Progenitor cell of endocrine pancreas (in vitro differentiated cells): ENCODE data around the gene STMN3. TPM values are rescaled to one million over a fixed set of nuclear protein-coding genes. Genes with fewer than 3 reads are reported as not detected.
"Not testable (repeated sequence)": the region's sequence is repeated elsewhere in the genome, so short reads cannot be mapped to it uniquely, and the experiment has no call there.

Source experiments
- DNase-seq: peaks from one replicate; pipeline ENCODE4 v3.0.0; 2021; ENCODE audit warnings: low spot score; ENCODE audit not compliant: unreplicated experiment
- H3K27ac Mint-ChIP-seq: 2 replicates; pipeline ENCODE4 v1.8.0; 2021; ENCODE audit warnings: mild to moderate bottlenecking, moderate library complexity, mixed read lengths
- H3K27me3 Mint-ChIP-seq: 2 replicates; pipeline ENCODE4 v1.8.0; 2021; ENCODE audit warnings: mixed read lengths
- H3K36me3 Mint-ChIP-seq: 2 replicates; pipeline ENCODE4 v1.8.0; 2022; ENCODE audit warnings: mixed read lengths; ENCODE audit not compliant: insufficient read depth
- H3K4me1 Mint-ChIP-seq: 2 replicates; pipeline ENCODE4 v1.8.0; 2021; ENCODE audit warnings: low read depth, mixed read lengths
- H3K4me3 Mint-ChIP-seq: 2 replicates; pipeline ENCODE4 v1.8.0; 2021; ENCODE audit warnings: low read depth, mild to moderate bottlenecking, moderate library complexity, mixed read lengths
- H3K9me3 Mint-ChIP-seq: 2 replicates; pipeline ENCODE4 v1.8.0; 2021; ENCODE audit warnings: low read depth, mixed read lengths
- total RNA-seq: library from RNA; stranded (reverse); gene quantifications from 2 replicates; pipeline ENCODE4 v1.2.1, GENCODE V29; 2021
- TF ChIP-seq, protein P1 (sequence below): fragments of 200-600 bp; sonication (generic); IDR thresholded peaks from one replicate; pipeline ENCODE4 v1.5.0; 2021; ENCODE audit warnings: antibody characterized with exemption, mild to moderate bottlenecking; ENCODE audit not compliant: unreplicated experiment

The STMN3 gene
- total RNA-seq, 1 donor from 2014 or later = 25.6 TPM

DNA sequence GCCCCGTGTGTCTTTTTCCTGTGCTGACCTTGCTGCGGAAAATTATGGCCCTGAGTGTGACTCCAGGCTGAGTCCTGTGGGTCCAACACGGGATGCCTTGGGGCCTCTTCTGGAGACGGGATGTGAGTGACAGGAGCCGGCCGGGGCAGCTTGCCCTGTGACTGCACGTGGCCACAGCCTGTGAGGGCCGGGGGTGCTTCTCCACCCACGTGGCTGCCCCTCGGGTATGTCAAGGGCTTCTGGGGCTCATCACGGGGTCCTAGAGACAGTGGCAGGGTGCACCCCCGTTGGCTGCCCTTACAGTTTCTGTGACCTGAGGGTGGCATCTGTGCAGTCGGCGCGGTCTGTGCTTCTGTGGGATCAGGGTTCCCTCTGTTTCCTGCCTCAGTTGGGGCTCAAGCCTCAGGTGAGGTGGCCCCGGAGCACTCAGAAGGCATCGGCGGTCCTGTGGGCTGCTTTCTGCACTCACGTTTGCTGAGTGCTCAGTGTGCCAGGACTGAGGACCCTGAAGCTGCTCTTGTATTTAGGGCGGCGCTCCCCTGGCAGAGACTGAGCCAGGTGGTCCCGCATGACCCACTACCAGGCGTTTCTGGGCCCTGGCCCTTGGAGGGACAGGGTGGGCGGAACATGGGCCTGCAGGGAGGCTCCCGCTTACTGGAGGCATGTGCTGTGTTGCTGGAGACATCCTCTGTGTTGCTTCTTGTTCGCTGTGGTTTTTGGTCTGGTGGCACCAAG lies 10.3 kb upstream of the STMN3 start:
- H3K4me3 Mint-ChIP-seq = no peak overlapping the region
- H3K27me3 Mint-ChIP-seq = no peaks in the 10 kb centered on the region
- TF ChIP-seq, protein P1, sequence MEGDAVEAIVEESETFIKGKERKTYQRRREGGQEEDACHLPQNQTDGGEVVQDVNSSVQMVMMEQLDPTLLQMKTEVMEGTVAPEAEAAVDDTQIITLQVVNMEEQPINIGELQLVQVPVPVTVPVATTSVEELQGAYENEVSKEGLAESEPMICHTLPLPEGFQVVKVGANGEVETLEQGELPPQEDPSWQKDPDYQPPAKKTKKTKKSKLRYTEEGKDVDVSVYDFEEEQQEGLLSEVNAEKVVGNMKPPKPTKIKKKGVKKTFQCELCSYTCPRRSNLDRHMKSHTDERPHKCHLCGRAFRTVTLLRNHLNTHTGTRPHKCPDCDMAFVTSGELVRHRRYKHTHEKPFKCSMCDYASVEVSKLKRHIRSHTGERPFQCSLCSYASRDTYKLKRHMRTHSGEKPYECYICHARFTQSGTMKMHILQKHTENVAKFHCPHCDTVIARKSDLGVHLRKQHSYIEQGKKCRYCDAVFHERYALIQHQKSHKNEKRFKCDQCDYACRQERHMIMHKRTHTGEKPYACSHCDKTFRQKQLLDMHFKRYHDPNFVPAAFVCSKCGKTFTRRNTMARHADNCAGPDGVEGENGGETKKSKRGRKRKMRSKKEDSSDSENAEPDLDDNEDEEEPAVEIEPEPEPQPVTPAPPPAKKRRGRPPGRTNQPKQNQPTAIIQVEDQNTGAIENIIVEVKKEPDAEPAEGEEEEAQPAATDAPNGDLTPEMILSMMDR = no peak
- no peak overlapping the region for H3K27ac Mint-ChIP-seq
- no peaks in the 10 kb centered on the region for H3K9me3 Mint-ChIP-seq
- DNase-seq = no peak
- peaks cover 11% of the 10 kb centered on the region for H3K4me1 Mint-ChIP-seq
- H3K36me3 Mint-ChIP-seq = peaks cover 5% of the 10 kb centered on the region

DNA sequence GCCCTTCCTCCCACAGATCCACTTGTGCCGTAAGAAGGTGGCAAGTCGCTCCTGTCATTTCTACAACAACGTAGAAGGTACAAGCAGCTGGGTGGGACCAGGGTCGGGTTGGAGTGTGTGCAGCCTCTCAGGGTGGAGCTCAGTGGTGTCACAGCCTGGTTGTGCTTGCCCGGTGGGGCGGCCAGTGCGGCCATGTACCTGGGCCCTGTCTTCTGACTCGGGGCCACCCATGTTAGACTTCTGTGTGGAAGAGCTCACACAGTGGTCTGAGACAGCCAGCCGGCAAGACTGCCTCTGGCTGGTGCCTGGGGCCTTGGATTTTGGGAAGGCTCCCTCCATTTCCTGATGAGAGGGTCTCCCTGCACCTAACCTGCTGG lies 9.6 kb upstream of the STMN3 start:
- H3K36me3 Mint-ChIP-seq = peaks cover 3% of the 10 kb centered on the region
- DNase-seq = no peak
- H3K9me3 Mint-ChIP-seq = no peaks in the 10 kb centered on the region
- no peak overlapping the region for H3K27ac Mint-ChIP-seq
- H3K27me3 Mint-ChIP-seq = no peaks in the 10 kb centered on the region
- TF ChIP-seq, protein P1 = no peak
- H3K4me3 Mint-ChIP-seq = no peak overlapping the region
- H3K4me1 Mint-ChIP-seq = peaks cover 15% of the 10 kb centered on the region

DNA sequence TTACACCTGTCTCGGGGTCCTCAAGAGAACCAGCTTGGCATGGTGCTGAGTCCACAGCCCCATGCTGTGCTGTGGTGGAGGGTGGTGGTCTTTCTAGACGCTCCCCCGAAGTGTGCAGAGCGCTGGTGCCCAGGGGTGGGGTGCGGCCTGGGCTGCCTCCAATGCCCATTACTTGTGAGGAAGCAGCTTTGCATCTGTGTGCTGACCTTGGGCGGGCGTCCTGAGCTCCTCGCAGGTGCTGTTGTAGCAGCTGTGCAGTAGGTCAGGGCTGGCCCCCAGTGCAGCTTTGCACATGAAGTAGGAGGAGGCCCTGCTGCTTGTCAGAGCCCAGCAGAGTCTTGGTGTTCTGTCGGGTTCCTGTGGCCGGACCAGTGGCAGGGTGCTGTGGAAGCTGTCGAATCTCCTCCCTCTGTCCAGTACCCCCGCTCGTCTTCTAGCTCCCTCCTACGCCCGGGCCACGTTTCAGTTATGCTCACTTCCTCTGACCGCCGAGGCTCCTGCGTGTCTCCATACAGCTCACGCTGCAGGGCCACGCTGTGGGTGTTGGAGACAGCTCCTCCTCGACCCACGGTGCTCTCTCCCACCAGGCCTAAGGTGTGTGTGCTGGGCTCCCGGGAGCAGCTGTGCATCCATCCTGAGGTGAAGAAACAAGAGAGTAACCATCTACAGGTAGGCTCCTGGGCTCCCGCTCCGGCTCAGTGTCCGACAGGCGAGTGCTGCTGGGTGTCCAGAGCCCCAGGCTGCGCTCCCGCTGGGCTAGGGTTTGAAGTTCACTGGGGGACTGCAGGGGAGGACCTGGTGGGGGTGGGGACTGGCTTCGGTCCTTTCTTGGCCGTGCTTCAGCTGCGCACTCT lies 9.0 kb upstream of the STMN3 start:
- TF ChIP-seq, protein P1 = no peak
- Mint-ChIP-seq H3K4me3 (no peak overlapping the region), H3K4me1 (peaks cover 15% of the 10 kb centered on the region), H3K36me3 (peaks cover 3% of the 10 kb centered on the region), H3K9me3 (no peaks in the 10 kb centered on the region), H3K27ac (peak overlapping the region; percentile 60), H3K27me3 (no peaks in the 10 kb centered on the region)
- no peak for DNase-seq

DNA sequence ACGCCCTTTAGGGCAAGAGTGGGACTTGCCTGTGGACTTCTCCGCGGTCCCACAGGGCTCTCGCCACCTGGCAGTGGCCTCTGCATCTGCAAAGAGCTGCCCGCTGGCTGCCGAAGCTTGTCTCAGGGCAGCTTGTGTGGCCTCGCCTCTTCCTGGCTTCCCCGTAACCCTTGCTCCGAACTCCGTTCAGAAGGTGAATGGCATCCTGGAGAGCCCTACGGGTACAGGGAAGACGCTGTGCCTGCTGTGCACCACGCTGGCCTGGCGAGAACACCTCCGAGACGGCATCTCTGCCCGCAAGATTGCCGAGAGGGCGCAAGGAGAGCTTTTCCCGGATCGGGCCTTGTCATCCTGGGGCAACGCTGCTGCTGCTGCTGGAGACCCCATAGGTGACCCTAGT lies 7.9 kb upstream of the STMN3 start:
- no peak for DNase-seq
- Mint-ChIP-seq H3K27me3 (no peaks in the 10 kb centered on the region), H3K9me3 (no peaks in the 10 kb centered on the region), H3K4me1 (peaks cover 15% of the 10 kb centered on the region), H3K27ac (no peak overlapping the region), H3K36me3 (peaks cover 1% of the 10 kb centered on the region), H3K4me3 (no peak overlapping the region)
- TF ChIP-seq, protein P1 = no peak

DNA sequence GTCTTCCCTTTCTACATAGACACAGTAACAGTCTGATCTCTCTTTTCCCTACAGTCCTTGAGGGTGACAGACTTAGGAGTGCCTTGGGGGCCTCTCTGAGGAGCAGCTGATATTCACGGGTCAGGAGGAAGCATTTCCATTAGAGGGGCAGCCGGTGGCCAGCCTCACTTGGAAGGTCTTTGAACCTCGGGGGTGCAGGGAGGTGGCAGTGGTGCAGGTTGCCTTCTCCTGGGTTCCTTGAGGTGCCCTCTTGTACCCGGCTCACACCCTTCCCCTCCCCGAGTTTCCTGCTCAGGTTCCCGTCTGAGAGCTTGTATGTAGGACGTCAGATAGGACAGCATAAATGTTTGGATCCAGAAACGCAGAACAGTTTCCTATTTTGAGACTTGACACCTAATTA lies 7.4 kb upstream of the STMN3 start:
- Mint-ChIP-seq H3K4me3 (no peak overlapping the region), H3K27me3 (no peaks in the 10 kb centered on the region), H3K27ac (no peak overlapping the region), H3K4me1 (peaks cover 15% of the 10 kb centered on the region), H3K9me3 (no peaks in the 10 kb centered on the region), H3K36me3 (no peaks in the 10 kb centered on the region)
- TF ChIP-seq, protein P1 = no peak
- DNase-seq = no peak

DNA sequence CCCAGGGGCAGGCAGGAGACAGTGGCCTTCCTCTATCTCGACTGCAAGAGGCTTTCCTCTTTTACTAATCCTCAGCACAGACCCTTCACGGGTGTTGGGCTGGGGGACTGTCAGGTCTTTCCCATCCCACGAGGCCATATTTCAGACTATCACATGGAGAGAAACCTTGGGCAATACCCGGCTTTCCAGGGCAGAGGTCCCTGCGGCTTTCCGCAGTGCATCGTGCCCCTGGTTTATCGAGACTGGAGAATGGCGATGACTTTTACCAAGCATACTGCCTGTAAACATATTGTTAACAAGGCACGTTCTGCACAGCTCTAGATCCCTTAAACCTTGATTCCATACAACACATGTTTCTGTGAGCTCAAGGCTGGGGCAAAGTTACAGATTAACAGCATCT lies 7.0 kb upstream of the STMN3 start:
- not testable (repeated sequence) for H3K9me3 Mint-ChIP-seq, DNase-seq, H3K27ac Mint-ChIP-seq, H3K36me3 Mint-ChIP-seq, H3K27me3 Mint-ChIP-seq
- Mint-ChIP-seq H3K4me3 (peak overlapping the region; percentile 95), H3K4me1 (peaks cover 15% of the 10 kb centered on the region)
